K562 (cell line): ENCODE data around the gene ERVH48-1. TPM values are rescaled to one million over a fixed set of nuclear protein-coding genes. Genes with fewer than 3 reads are reported as not detected.

Source experiments
- BDP1 ChIP-seq: IDR thresholded peaks from 3 replicates; pipeline ENCODE4 v1.6.1; 2011; ENCODE audit not compliant: insufficient read length, insufficient read depth
- HMGN3 ChIP-seq: IDR thresholded peaks from 2 replicates; pipeline ENCODE4 v1.6.1; 2011; ENCODE audit warnings: borderline replicate concordance, low read depth, mild to moderate bottlenecking, mixed read lengths, low read length; ENCODE audit not compliant: insufficient read length; ENCODE audit errors: extremely low read depth
- KLF6 ChIP-seq: fragments of 250-450 bp; sonication (Bioruptor Pico); IDR thresholded peaks from 2 replicates; pipeline ENCODE4 v1.4.0; 2020; ENCODE audit warnings: mild to moderate bottlenecking, moderate library complexity, borderline replicate concordance
- NONO ChIP-seq, 2 experiments: fragments of 200-400 bp in 1 of 2; fragments of 450-650 bp in 1 of 2; formaldehyde crosslinking in 1 of 2; IDR thresholded peaks; 2 replicates each; pipeline ENCODE4 v1.6.1; 2017; ENCODE audit warnings: low read depth in 2 of 2, mild to moderate bottlenecking in 2 of 2, moderate library complexity in 2 of 2, low read length in 1 of 2
- PRDM10 ChIP-seq: fragments of 450-650 bp; IDR thresholded peaks from 2 replicates; pipeline ENCODE4 v1.6.1; 2018; ENCODE audit not compliant: partially characterized antibody
- SNAPC5 ChIP-seq: fragments of 250-450 bp; sonication (Bioruptor Pico); IDR thresholded peaks from 2 replicates; pipeline ENCODE4 v1.8.0; 2021; ENCODE audit warnings: moderate library complexity, mild to moderate bottlenecking, inconsistent platforms
- ZBTB33 ChIP-seq: sonication (generic); formaldehyde crosslinking; IDR thresholded peaks from 2 replicates; pipeline ENCODE4 v1.8.1; 2023; ENCODE audit warnings: mild to moderate bottlenecking, missing genetic modification reagents
- polyA plus RNA-seq, 8 experiments: library from polyadenylated mRNA; depleted of rRNA in 4 of 8; stranded (reverse) in 5 of 8; unstranded in 3 of 8; fragments of >200 nt; fragmentation: Nextera tagmentation in 2 of 8; fragmentation: Illumina TruSeq in 1 of 8; extraction: Ambion mirVana in 2 of 8; extraction: Trizol in 1 of 8; gene quantifications; 2 replicates each; pipeline versions ENCODE4 v1.2.1 to v1.2.3, GENCODE V29; 2011 to 2014; ENCODE audit warnings: inconsistent platforms in 1 of 8, missing spikeins in 1 of 8
- total RNA-seq, 7 experiments: library from RNA; depleted of rRNA in 6 of 7; stranded (reverse); fragments of >200 nt in 6 of 7; fragmentation: Illumina TruSeq in 2 of 7; extraction: Trizol in 2 of 7; gene quantifications; 2 replicates each; pipeline versions ENCODE4 v1.2.1 to v1.2.3, GENCODE V29; 2011 to 2021; ENCODE audit warnings: low replicate concordance in 1 of 7
- TF ChIP-seq, protein P1 (sequence below): fragments of 450-650 bp; formaldehyde crosslinking; IDR thresholded peaks from 2 replicates; pipeline ENCODE4 v1.4.0; 2020; ENCODE audit warnings: mild to moderate bottlenecking, moderate library complexity
- TF ChIP-seq, protein P2 (sequence below): fragments of 250-450 bp; sonication (Bioruptor Pico); IDR thresholded peaks from 2 replicates; pipeline ENCODE4 v1.5.1; 2021; ENCODE audit warnings: mild to moderate bottlenecking

Gene ERVH48-1
- total and polyA plus RNA-seq, 9 of the 15 experiments (the other 6 are each of a cell fraction or from before 2014, with no cell fraction given): 0.08 to 0.49 (median 0.16) TPM; not detected in 3

DNA sequence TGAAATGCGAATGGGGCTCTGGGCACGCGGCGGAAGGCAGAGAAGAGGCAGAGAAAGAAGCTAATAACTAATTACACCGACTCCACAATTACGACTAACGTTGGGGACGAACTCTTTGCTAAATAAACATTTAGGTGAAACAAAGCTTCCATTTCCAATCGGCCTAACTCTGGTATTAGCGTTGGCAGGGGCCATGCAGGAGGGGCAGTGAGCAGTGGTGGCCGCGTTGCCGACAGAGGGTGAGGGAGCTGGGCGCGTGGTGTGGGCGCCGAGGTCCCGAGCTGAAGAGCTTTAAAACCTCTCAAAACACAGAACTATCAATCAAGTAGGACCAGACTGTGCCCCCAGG is 32.9 kb downstream of the ERVH48-1 start (continued):
- TF ChIP-seq ZBTB33 (CRISPR knock-in tag): no peak
- no peak for TF ChIP-seq PRDM10
- TF ChIP-seq SNAPC5 (CRISPR knock-in tag): no peak
- no peak for TF ChIP-seq BDP1
- TF ChIP-seq, protein P1, sequence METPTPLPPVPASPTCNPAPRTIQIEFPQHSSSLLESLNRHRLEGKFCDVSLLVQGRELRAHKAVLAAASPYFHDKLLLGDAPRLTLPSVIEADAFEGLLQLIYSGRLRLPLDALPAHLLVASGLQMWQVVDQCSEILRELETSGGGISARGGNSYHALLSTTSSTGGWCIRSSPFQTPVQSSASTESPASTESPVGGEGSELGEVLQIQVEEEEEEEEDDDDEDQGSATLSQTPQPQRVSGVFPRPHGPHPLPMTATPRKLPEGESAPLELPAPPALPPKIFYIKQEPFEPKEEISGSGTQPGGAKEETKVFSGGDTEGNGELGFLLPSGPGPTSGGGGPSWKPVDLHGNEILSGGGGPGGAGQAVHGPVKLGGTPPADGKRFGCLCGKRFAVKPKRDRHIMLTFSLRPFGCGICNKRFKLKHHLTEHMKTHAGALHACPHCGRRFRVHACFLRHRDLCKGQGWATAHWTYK: no peak; the same call in 1 of the 2 replicates
- TF ChIP-seq KLF6: 0 out of 2 replicates have a peak, but pooled peaks have one; percentile 42
- no peak for TF ChIP-seq HMGN3
- TF ChIP-seq, protein P2, sequence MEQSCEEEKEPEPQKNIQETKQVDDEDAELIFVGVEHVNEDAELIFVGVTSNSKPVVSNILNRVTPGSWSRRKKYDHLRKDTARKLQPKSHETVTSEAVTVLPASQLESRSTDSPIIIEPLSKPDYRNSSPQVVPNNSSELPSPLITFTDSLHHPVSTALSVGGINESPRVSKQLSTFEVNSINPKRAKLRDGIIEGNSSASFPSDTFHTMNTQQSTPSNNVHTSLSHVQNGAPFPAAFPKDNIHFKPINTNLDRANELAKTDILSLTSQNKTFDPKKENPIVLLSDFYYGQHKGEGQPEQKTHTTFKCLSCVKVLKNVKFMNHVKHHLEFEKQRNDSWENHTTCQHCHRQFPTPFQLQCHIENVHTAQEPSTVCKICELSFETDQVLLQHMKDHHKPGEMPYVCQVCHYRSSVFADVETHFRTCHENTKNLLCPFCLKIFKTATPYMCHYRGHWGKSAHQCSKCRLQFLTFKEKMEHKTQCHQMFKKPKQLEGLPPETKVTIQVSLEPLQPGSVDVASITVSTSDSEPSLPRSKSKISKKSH (CRISPR knock-in tag): no peak
- peak in 1 of 2 experiments; percentile 63; a peak in 2 of 4 replicates for TF ChIP-seq NONO (IDR thresholded peaks at IDR 0.05; ENCODE audit: low read depth in 2 of 2, low read length in 1 of 2)
- TF ChIP-seq, all 486 proteins: peak for 44
